GM21825 (cell line): ENCODE measurements around the gene PHLDB2.
A peak's percentile ranks its signal among the peaks of the same experiment; 100 is the strongest.

Experiments
- ATAC-seq: cut with Tn5 transposase; IDR thresholded peaks from one replicate; pipeline ENCODE4 v1.9.1; 2021; ENCODE audit warnings: mild to moderate bottlenecking, moderate library complexity; ENCODE audit not compliant: unreplicated experiment

PHLDB2 gene

GRCh38 chr3:111989061-111989678, 130.1 kb downstream of the PHLDB2 start:
- ATAC-seq: peak; percentile 84

- ATAC-seq: no peak
Observed at GRCh38 chr3:111993038-111993437, 134.0 kb downstream of the PHLDB2 start.

- no peak for ATAC-seq
Observed at GRCh38 chr3:111998636-111999483, 139.8 kb downstream of the PHLDB2 start, which contains the start of gene TAGLN3. Gene TAGLN3, plus strand, starts transcription at chr3:111998922. Its CDS starts 501 bp downstream, at chr3:111999423.

GRCh38 chr3:111999484-112000324, 140.6 kb downstream of the PHLDB2 start:
- ATAC-seq: no peak

GRCh38 chr3:112000367-112000771, 141.3 kb downstream of the PHLDB2 start:
- no peak for ATAC-seq

GRCh38 chr3:112000966-112001365, 141.9 kb downstream of the PHLDB2 start:
- ATAC-seq: no peak

GRCh38 chr3:112001526-112001925, 142.5 kb downstream of the PHLDB2 start:
- no peak for ATAC-seq

- no peak for ATAC-seq
Observed at GRCh38 chr3:112002096-112002971, 143.3 kb downstream of the PHLDB2 start.

- no peak for ATAC-seq
Observed at GRCh38 chr3:112003321-112004080, 144.4 kb downstream of the PHLDB2 start.

GRCh38 chr3:112004187-112004586, 145.1 kb downstream of the PHLDB2 start:
- no peak for ATAC-seq

- ATAC-seq: no peak
Observed at GRCh38 chr3:112004669-112005068, 145.6 kb downstream of the PHLDB2 start.

- no peak for ATAC-seq
Observed at GRCh38 chr3:112005091-112005672, 146.1 kb downstream of the PHLDB2 start.

- no peak for ATAC-seq
Observed at GRCh38 chr3:112007633-112008032, 148.6 kb downstream of the PHLDB2 start.

GRCh38 chr3:112009670-112010069, 150.6 kb downstream of the PHLDB2 start:
- ATAC-seq: no peak

GRCh38 chr3:112010636-112011035, 151.6 kb downstream of the PHLDB2 start:
- no peak for ATAC-seq

- no peak for ATAC-seq
Observed at GRCh38 chr3:112011376-112011940, 152.4 kb downstream of the PHLDB2 start.

GRCh38 chr3:112012205-112012992, 153.3 kb downstream of the PHLDB2 start:
- ATAC-seq: no peak
